Thoracic aorta (tissue), 2 donors: Measurements from ENCODE around the gene CDH15. TPM values are rescaled to one million over a fixed set of nuclear protein-coding genes. Genes with fewer than 3 reads are reported as not detected.

Experiments
- ATAC-seq: fragments of 150-250 bp; one replicate; pipeline ENCODE4 v1.8.0; 2017; ENCODE audit warnings: low read depth; ENCODE audit not compliant: insufficient number of reproducible peaks, low FRiP score
- DNase-seq: peaks from one replicate; pipeline ENCODE4 v3.0.0-alpha.2; 2020; ENCODE audit warnings: low spot score
- H3K27ac ChIP-seq, 2 donors: fragments of 200-600 bp; sonication (generic); 1 replicate in 1 of 2; 2 replicates in 1 of 2; pipeline ENCODE4 v1.5.1; 2016; ENCODE audit warnings: mild to moderate bottlenecking in 2 of 2, moderate library complexity in 2 of 2
- H3K27me3 ChIP-seq: fragments of 200-600 bp; sonication (generic); replicated peaks from 2 replicates; pipeline ENCODE4 v1.6.0; 2016; ENCODE audit warnings: mild to moderate bottlenecking; ENCODE audit not compliant: insufficient read depth
- H3K36me3 ChIP-seq: fragments of 200-600 bp; sonication (generic); one replicate; pipeline ENCODE4 v1.5.1; 2016
- H3K4me1 ChIP-seq, 2 donors: fragments of 200-600 bp; sonication (generic); 1 replicate in 1 of 2; 2 replicates in 1 of 2; pipeline versions ENCODE4 v1.5.1 to v1.6.0; 2016; ENCODE audit warnings: low read depth in 2 of 2, mild to moderate bottlenecking in 1 of 2; ENCODE audit not compliant: control insufficient read depth in 1 of 2
- H3K4me3 ChIP-seq: fragments of 200-600 bp; sonication (generic); 2 replicates; pipeline ENCODE4 v1.5.1; 2016; ENCODE audit warnings: mild to moderate bottlenecking
- H3K9me3 ChIP-seq: fragments of 200-600 bp; sonication (generic); 2 replicates; pipeline ENCODE4 v1.5.1; 2016
- CTCF ChIP-seq: fragments of 200-600 bp; sonication (generic); IDR thresholded peaks from one replicate; pipeline ENCODE4 v1.5.1; 2019; ENCODE audit warnings: antibody characterized with exemption
- total RNA-seq, 2 donors: library from RNA; depleted of rRNA; stranded (reverse); fragments of >200 nt; gene quantifications; one replicate each; pipeline versions ENCODE4 v1.1.0 to v1.2.3, GENCODE V29; 2016

The CDH15 gene
- total RNA-seq, 2 donors from 2014 or later: 1.4 TPM; not detected in 1

DNA sequence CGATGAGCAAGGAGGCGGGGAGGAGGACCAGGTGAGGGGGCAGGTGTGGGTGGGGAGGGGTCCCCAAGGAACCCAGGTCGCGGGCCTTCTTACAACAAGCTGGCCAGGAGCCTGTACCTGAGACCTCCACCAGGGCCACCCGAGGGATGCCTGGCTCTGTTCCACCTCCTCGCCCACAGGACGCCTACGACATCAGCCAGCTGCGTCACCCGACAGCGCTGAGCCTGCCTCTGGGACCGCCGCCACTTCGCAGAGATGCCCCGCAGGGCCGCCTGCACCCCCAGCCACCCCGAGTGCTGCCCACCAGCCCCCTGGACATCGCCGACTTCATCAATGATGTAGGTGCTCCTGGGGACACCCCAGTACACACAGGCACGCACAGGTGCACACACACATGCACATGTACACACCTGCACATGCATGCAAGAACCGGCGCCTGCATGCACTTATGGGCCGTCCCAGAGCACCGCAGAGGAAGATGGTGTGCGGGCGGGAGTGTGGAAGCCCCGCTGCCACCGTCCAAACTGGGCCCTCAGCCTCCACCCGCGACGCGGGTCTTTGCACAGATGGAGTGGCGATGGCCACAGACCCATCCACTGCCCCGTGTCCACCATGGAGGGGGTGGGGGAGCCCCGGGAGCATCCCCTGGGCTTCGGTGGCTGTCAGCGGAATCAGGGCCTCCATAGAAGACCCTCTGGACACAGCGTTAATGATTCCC, 22.2 kb downstream of the CDH15 start:
- no peaks in the 10 kb centered on the region for H3K27me3 ChIP-seq
- peaks cover 0 to 4% of the 10 kb centered on the region in 2 donors for H3K4me1 ChIP-seq
- H3K36me3 ChIP-seq: no peaks in the 10 kb centered on the region
- H3K4me3 ChIP-seq: peak overlapping the region; percentile 27
- H3K27ac ChIP-seq: no peak overlapping the region
- no peaks in the 10 kb centered on the region for H3K9me3 ChIP-seq
- DNase-seq (no peak), ATAC-seq (no peak)
- no peak for TF ChIP-seq CTCF

- DNase-seq: no peak
- TF ChIP-seq CTCF: no peak
- H3K27ac ChIP-seq: no peak overlapping the region
These were observed 23.1 kb downstream of the CDH15 start for GRCh38 chr16:89194340-89195311.

DNA sequence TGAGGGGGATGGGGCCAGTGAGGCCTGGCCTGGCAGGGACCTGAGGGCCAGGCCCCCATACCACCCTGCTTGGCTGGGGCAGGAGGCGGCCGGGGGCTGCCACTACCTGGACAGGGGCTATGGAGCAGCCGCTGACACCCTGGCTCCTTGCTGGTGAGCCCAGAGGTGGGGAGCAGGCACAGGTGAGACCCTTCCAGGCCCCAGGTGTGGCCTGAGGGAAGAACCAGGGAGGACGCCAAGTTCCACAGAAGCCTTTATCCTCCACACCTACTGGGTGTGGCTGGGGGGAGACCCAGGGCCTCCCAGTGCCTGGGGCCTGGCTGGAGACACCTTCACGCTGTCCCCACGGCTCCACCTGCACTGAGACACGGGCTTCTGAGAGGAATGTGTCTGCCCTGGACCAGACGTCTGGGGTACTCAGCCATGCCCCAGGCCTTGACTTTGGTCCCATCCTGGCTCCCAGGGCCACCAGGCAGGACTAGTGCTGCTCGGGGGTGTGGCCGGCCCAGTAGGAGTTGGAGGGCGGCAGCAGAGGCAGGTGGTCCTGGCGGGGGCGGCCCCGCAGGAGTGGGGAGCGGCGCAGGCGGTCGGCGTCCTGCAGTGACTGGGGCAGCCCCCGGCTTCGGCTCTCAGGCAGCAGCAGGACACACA, 24.1 kb downstream of the CDH15 start:
- ATAC-seq: no peak
- no peak for DNase-seq
- no peak for TF ChIP-seq CTCF
- Histone ChIP-seq H3K27ac (no peak overlapping the region), H3K4me3 (no peak overlapping the region), H3K36me3 (no peaks in the 10 kb centered on the region), H3K9me3 (no peaks in the 10 kb centered on the region), H3K27me3 (peaks cover 7% of the 10 kb centered on the region), H3K4me1 (peaks cover 5 to 6% of the 10 kb centered on the region in 2 donors)

More at GRCh38 chr16:89194340-89195311, 23.1 kb downstream of the CDH15 start:
- H3K36me3 ChIP-seq: no peaks in the 10 kb centered on the region
- no peaks in the 10 kb centered on the region for H3K9me3 ChIP-seq
- no peaks in the 10 kb centered on the region for H3K27me3 ChIP-seq
- peaks cover 0 to 4% of the 10 kb centered on the region in 2 donors for H3K4me1 ChIP-seq
- H3K4me3 ChIP-seq: no peak overlapping the region
- no peak for ATAC-seq

- H3K27ac ChIP-seq: no peak overlapping the region
- DNase-seq: no peak
- H3K36me3 ChIP-seq: no peaks in the 10 kb centered on the region
- TF ChIP-seq CTCF: no peak
- H3K4me3 ChIP-seq: no peak overlapping the region
- peaks cover 9 to 12% of the 10 kb centered on the region in 2 donors for H3K4me1 ChIP-seq
- no peak for ATAC-seq
- peaks cover 10% of the 10 kb centered on the region for H3K27me3 ChIP-seq
- no peaks in the 10 kb centered on the region for H3K9me3 ChIP-seq
These were observed 25.6 kb downstream of the CDH15 start for GRCh38 chr16:89197033-89197632.
